NT2/D1 (cell line): ENCODE measurements around the gene MYOZ1.

ENCODE experiments used
- SUZ12 ChIP-seq: IDR thresholded peaks from 2 replicates; pipeline ENCODE4 v1.6.1; 2011; ENCODE audit not compliant: insufficient read length, insufficient read depth; ENCODE audit errors: extremely low read depth
- YY1 ChIP-seq: IDR thresholded peaks from 2 replicates; pipeline ENCODE4 v1.6.1; 2011; ENCODE audit not compliant: insufficient read length, insufficient read depth
- ZNF274 ChIP-seq: IDR thresholded peaks from 2 replicates; pipeline ENCODE4 v1.6.1; 2011; ENCODE audit warnings: mild to moderate bottlenecking, low read depth, low read length

- TF ChIP-seq SUZ12 (no peak), ZNF274 (no peak), YY1 (no peak)
Measured at GRCh38 chr10:73647211-73647874, 6.1 kb upstream of the MYOZ1 start.
